ENCODE measurements around the gene RBM33.

- no peak for TF ChIP-seq ZNF778 (CRISPR knock-in tag; IDR thresholded peaks at IDR 0.05)
- TF ChIP-seq SMARCB1 (IDR thresholded peaks at IDR 0.05; ENCODE audit: insufficient read length, low read depth): no peak
Observed at GRCh38 chr7:155639958-155640520, 4.4 kb upstream of the RBM33 start.

Measured in K562 (cell line).